ENCODE results near the gene ALDH1L1. TPM values are rescaled to one million over a fixed set of nuclear protein-coding genes. Genes with fewer than 3 reads are reported as not detected.

The ALDH1L1 gene
- total RNA-seq, 2 experiments from 2014 or later: not detected

Other genes with a start within 250 kb of the ALDH1L1 start
- not detected for gene ROPN1B, start 211.4 kb downstream of the ALDH1L1 start, total RNA-seq
- gene SLC41A3, start 96.5 kb downstream of the ALDH1L1 start, total RNA-seq: 10 to 100 TPM; 26.3 to 27.3 TPM
- gene KLF15, start 176.8 kb upstream of the ALDH1L1 start, total RNA-seq: under 1 TPM; 0.40 to 0.46 TPM
- gene CFAP100, start 214.3 kb upstream of the ALDH1L1 start, total RNA-seq: not detected